Peyer's patch (tissue), 4 donors: ENCODE measurements around the gene SELENOI. TPM values are rescaled to one million over a fixed set of nuclear protein-coding genes. Genes with fewer than 3 reads are reported as not detected.

ENCODE experiments used
- DNase-seq, 3 donors: peaks; one replicate each; pipeline ENCODE4 v3.0.0-alpha.2; 2017 to 2019
- H3K27ac ChIP-seq, 4 donors: fragments of 200-600 bp; sonication (generic); one replicate each; pipeline ENCODE4 v1.5.1; 2016 to 2019
- H3K27me3 ChIP-seq, 2 donors: fragments of 200-600 bp; sonication (generic); one replicate each; pipeline ENCODE4 v1.5.1; 2019
- H3K36me3 ChIP-seq, 3 donors: fragments of 200-600 bp; sonication (generic); one replicate each; pipeline ENCODE4 v1.5.1; 2016 to 2019
- H3K4me1 ChIP-seq, 4 donors: fragments of 200-600 bp; sonication (generic); one replicate each; pipeline ENCODE4 v1.5.1; 2016 to 2019
- H3K4me3 ChIP-seq, 4 donors: fragments of 200-600 bp; sonication (generic); 1 replicate in 3 of 4; 2 replicates in 1 of 4; pipeline ENCODE4 v1.5.1; 2016 to 2019; ENCODE audit warnings: mild to moderate bottlenecking in 1 of 4
- H3K9me3 ChIP-seq, 4 donors: fragments of 200-600 bp; sonication (generic); one replicate each; pipeline ENCODE4 v1.5.1; 2016 to 2019; ENCODE audit warnings: mild to moderate bottlenecking in 1 of 4
- CTCF ChIP-seq, 6 experiments: fragments of 450-650 bp in 4 of 6; fragments of 200-600 bp in 2 of 6; sonication (generic) in 1 of 6; IDR thresholded peaks; one replicate each; pipeline ENCODE4 v1.5.1; 2017 to 2019; ENCODE audit warnings: antibody characterized with exemption in 6 of 6, mild to moderate bottlenecking in 3 of 6, moderate library complexity in 1 of 6
- POLR2A ChIP-seq, 2 donors: fragments of 450-650 bp; IDR thresholded peaks; one replicate each; pipeline ENCODE4 v1.5.1; 2017; ENCODE audit warnings: antibody characterized with exemption in 2 of 2, mild to moderate bottlenecking in 2 of 2, moderate library complexity in 2 of 2
- total RNA-seq, 4 donors: library from RNA; depleted of rRNA; stranded (reverse); fragments of >200 nt; gene quantifications; one replicate each; pipeline ENCODE4 v1.1.0, GENCODE V29; 2016

The SELENOI gene
- total RNA-seq, 4 donors from 2014 or later, result 28.1 to 82.1 (median 51.2) TPM

GRCh38 chr2:26442301-26442700 lies 96.4 kb downstream of the SELENOI start:
- DNase-seq, result no peak
- Histone ChIP-seq H3K4me3 (no peak overlapping the region), H3K4me1 (no peaks in the 10 kb centered on the region), H3K27ac (no peak overlapping the region), H3K36me3 (no peaks in the 10 kb centered on the region), H3K27me3 (no peaks in the 10 kb centered on the region), H3K9me3 (no peaks in the 10 kb centered on the region)
- TF ChIP-seq CTCF (IDR thresholded peaks at IDR 0.05) (no peak), POLR2A (IDR thresholded peaks at IDR 0.05) (no peak)

- H3K27ac ChIP-seq, result no peak overlapping the region
- H3K4me3 ChIP-seq, result no peak overlapping the region
- H3K27me3 ChIP-seq, result no peaks in the 10 kb centered on the region
- H3K36me3 ChIP-seq, result no peaks in the 10 kb centered on the region
- no peaks in the 10 kb centered on the region for H3K4me1 ChIP-seq
- no peak for TF ChIP-seq CTCF (IDR thresholded peaks at IDR 0.05)
- TF ChIP-seq POLR2A (IDR thresholded peaks at IDR 0.05), result no peak
- no peaks in the 10 kb centered on the region for H3K9me3 ChIP-seq
- no peak for DNase-seq
These were observed 96.8 kb downstream of the SELENOI start for GRCh38 chr2:26442707-26443106.

- H3K9me3 ChIP-seq, result no peaks in the 10 kb centered on the region
- no peaks in the 10 kb centered on the region for H3K36me3 ChIP-seq
- no peak overlapping the region for H3K27ac ChIP-seq
- no peak for TF ChIP-seq POLR2A (IDR thresholded peaks at IDR 0.05)
- TF ChIP-seq CTCF (IDR thresholded peaks at IDR 0.05), result no peak
- no peak for DNase-seq
- H3K4me1 ChIP-seq, result no peaks in the 10 kb centered on the region
- no peak overlapping the region for H3K4me3 ChIP-seq
- no peaks in the 10 kb centered on the region for H3K27me3 ChIP-seq
These were observed 98.3 kb downstream of the SELENOI start for GRCh38 chr2:26444236-26444635.

Other genes with a start within 250 kb of the SELENOI start
- gene GAREM2, start 173.1 kb upstream of the SELENOI start, total RNA-seq, result under 1 TPM in 3 of 4 donors, not detected in 1; 0.35 to 0.94 (median 0.85) TPM
- gene HADHA, start 101.5 kb upstream of the SELENOI start, total RNA-seq, result 100 to 1,000 TPM; 105 to 438 (median 267) TPM
- 100 to 1,000 TPM; 120 to 413 (median 251) TPM for gene HADHB, start 101.2 kb upstream of the SELENOI start, total RNA-seq
- 1 to 10 TPM in 1 of 4 donors, not detected in 3; 4.1 TPM for gene ADGRF3, start 646 bp downstream of the SELENOI start, total RNA-seq
- gene DRC1, start 55.8 kb downstream of the SELENOI start, total RNA-seq, result not detected
- gene OTOF, start 132.0 kb downstream of the SELENOI start, total RNA-seq, result under 1 TPM in 2 of 4 donors, not detected in 2; 0.66 to 0.83 TPM